GM12878 (cell line): ENCODE results near the gene SLC7A5. TPM values are rescaled to one million over a fixed set of nuclear protein-coding genes. Genes with fewer than 3 reads are reported as not detected.
"Not testable (repeated sequence)": the region's sequence is repeated elsewhere in the genome, so short reads cannot be mapped to it uniquely, and the experiment has no call there.

Experiments
- ATAC-seq: fragments of 200-7000 bp; cut with Tn5 transposase; 3 replicates; pipeline ENCODE4 v1.9.1; 2020; ENCODE audit warnings: mild to moderate bottlenecking, moderate library complexity
- BruUV-seq: library from RNA; stranded (reverse); fragments of 400-500 nt; replicated peaks from 2 replicates; lab custom pipeline; 2021; lab: Mats Ljungman, UMichigan
- CTCF ChIA-PET: fragments of 300-600 bp; sonication (Branson Sonifier 250); formaldehyde crosslinking; extraction: SDS; loops from one replicate; lab custom pipeline; 2021; ENCODE audit warnings: inconsistent platforms; lab: Yijun Ruan, JAX
- POLR2A ChIA-PET: fragments of 350-600 bp; formaldehyde crosslinking; extraction: SDS; loops from one replicate; lab custom pipeline; 2021; ENCODE audit warnings: inconsistent platforms; lab: Charles Lee
- RAD21 ChIA-PET: fragments of 300-600 bp; sonication (Branson Sonifier 250); formaldehyde crosslinking; loops from one replicate; lab custom pipeline; 2023; ENCODE audit warnings: antibody characterized with exemption; ENCODE audit not compliant: unreplicated experiment; lab: Charles Lee
- SMC1A ChIA-PET: fragments of 300-600 bp; sonication (Branson Sonifier 250); formaldehyde crosslinking; loops from one replicate; lab custom pipeline; 2023; ENCODE audit not compliant: unreplicated experiment, uncharacterized antibody; lab: Charles Lee
- DNase-seq: peaks from one replicate; pipeline ENCODE4 v3.0.0-alpha.2; 2011; ENCODE audit warnings: low read depth, low spot score
- FAIRE-seq: peaks from 3 replicates; lab custom pipeline; 2011; peaks lifted over from hg19 to GRCh38; lab: Jason Lieb, UNC
- H2AFZ ChIP-seq: 2 replicates; pipeline ENCODE4 v1.6.0; 2011; ENCODE audit warnings: low read depth, low read length, control low read depth; ENCODE audit not compliant: control insufficient read depth
- H3K27ac ChIP-seq: 2 replicates; pipeline ENCODE4 v1.5.1; 2011; ENCODE audit warnings: control low read depth; ENCODE audit not compliant: control insufficient read depth, insufficient read depth
- H3K27me3 ChIP-seq, 2 experiments: replicated peaks in 1 of 2; 2 replicates each; pipeline versions ENCODE4 v1.6.0 to v1.6.1; 2011; ENCODE audit warnings: low read length in 1 of 2; ENCODE audit not compliant: control insufficient read depth in 2 of 2, insufficient read depth in 2 of 2
- H3K36me3 ChIP-seq, 2 experiments: 2 replicates each; pipeline ENCODE4 v1.5.1; 2011; ENCODE audit warnings: low read length in 1 of 2; ENCODE audit not compliant: control insufficient read depth in 2 of 2, insufficient read depth in 2 of 2
- H3K4me1 ChIP-seq: 2 replicates; pipeline ENCODE4 v1.6.1; 2011; ENCODE audit warnings: mild to moderate bottlenecking, low read length, moderate library complexity, mixed read lengths; ENCODE audit not compliant: control insufficient read depth, insufficient read depth
- H3K4me2 ChIP-seq: 2 replicates; pipeline ENCODE4 v1.6.0; 2011; ENCODE audit warnings: control low read depth; ENCODE audit not compliant: control insufficient read depth, insufficient read depth
- H3K4me3 ChIP-seq: fragments of 200-600 bp; sonication (generic); 2 replicates; pipeline ENCODE4 v1.5.1; 2016
- H3K79me2 ChIP-seq: 2 replicates; pipeline ENCODE4 v1.6.0; 2011; ENCODE audit warnings: low read length; ENCODE audit not compliant: control insufficient read depth, insufficient read depth
- H3K9ac ChIP-seq: 2 replicates; pipeline ENCODE4 v1.8.0; 2011; ENCODE audit warnings: low read length, control low read depth, mixed read lengths; ENCODE audit not compliant: control insufficient read depth, insufficient read depth
- H3K9me3 ChIP-seq: replicated peaks from 3 replicates; pipeline ENCODE4 v1.5.1; 2011; ENCODE audit warnings: mild to moderate bottlenecking, low read length; ENCODE audit not compliant: control insufficient read depth, insufficient read depth
- H4K20me1 ChIP-seq: 2 replicates; pipeline ENCODE4 v1.6.0; 2011; ENCODE audit not compliant: control insufficient read depth, insufficient read depth
- BHLHE40 ChIP-seq, 2 experiments: fragments of 450-650 bp in 1 of 2; IDR thresholded peaks; 2 replicates each; pipeline ENCODE4 v1.6.1; 2011 to 2017; ENCODE audit warnings: low read depth in 2 of 2, borderline replicate concordance in 1 of 2, improper control_type of control experiment in 1 of 2, low read length in 1 of 2, mild to moderate bottlenecking in 1 of 2
- ZSCAN29 ChIP-seq: fragments of 450-650 bp; IDR thresholded peaks from 2 replicates; pipeline ENCODE4 v1.6.1; 2017; ENCODE audit warnings: mild to moderate bottlenecking, moderate library complexity
- WGBS: methylation state at CpG from one replicate; pipeline ENCODE4 v1.1.6; 2016; ENCODE audit warnings: low lambda C conversion rate; ENCODE audit not compliant: insufficient replicate concordance, insufficient coverage; ENCODE audit errors: missing lambda C conversion rate; 5-methylcytosine and 5-hydroxymethylcytosine counted together
- in situ Hi-C: fragments of 300-500 bp; cut with MboI; formaldehyde crosslinking; loops from 9 replicates; pipeline ENCODE4 v1.14.3; 2018; ENCODE audit warnings: mixed read lengths
- intact Hi-C: fragments of 100-400 bp; cut with micrococcal nuclease; formaldehyde crosslinking; loops from one replicate; pipeline ENCODE4 v1.14.2; 2022; ENCODE audit not compliant: unreplicated experiment
- polyA plus RNA-seq, 11 experiments: library from polyadenylated mRNA; depleted of rRNA in 4 of 11; unstranded in 6 of 11; stranded (reverse) in 5 of 11; fragments of >200 nt; fragmentation: Nextera tagmentation in 4 of 11; fragmentation: Illumina TruSeq in 1 of 11; extraction: Ambion mirVana in 4 of 11; extraction: Trizol in 1 of 11; gene quantifications; 1 replicate in 1 of 11; 2 replicates in 10 of 11; pipeline versions ENCODE4 v1.2.1 to v1.2.3, GENCODE V29; 2011 to 2016; ENCODE audit warnings: inconsistent platforms in 2 of 11, missing spikeins in 2 of 11, low read depth in 1 of 11
- total RNA-seq, 4 experiments: library from RNA; depleted of rRNA in 3 of 4; stranded (reverse); fragments of >200 nt in 3 of 4; fragmentation: Illumina TruSeq in 1 of 4; extraction: Trizol in 1 of 4; gene quantifications; 2 replicates each; pipeline versions ENCODE4 v1.2.1 to v1.2.3, GENCODE V29; 2013 to 2021
- TF ChIP-seq, protein P1 (sequence below), 3 experiments: IDR thresholded peaks in 2 of 3; conservative IDR thresholded peaks in 1 of 3; 2 replicates each; pipeline ENCODE4 v1.5.1; 2011; ENCODE audit warnings: low read depth in 3 of 3, low read length in 3 of 3, mild to moderate bottlenecking in 3 of 3, control low read depth in 2 of 3, moderate library complexity in 2 of 3, inconsistent platforms in 1 of 3, mixed read lengths in 1 of 3; ENCODE audit not compliant: control insufficient read depth in 2 of 3, insufficient read depth in 1 of 3; ENCODE audit errors: extremely low read depth in 1 of 3

The SLC7A5 gene
- total and polyA plus RNA-seq, 10 of the 15 experiments (the other 5 are each of a cell fraction or from before 2014, with no cell fraction given): 2.3 to 101 (median 35.8) TPM

DNA sequence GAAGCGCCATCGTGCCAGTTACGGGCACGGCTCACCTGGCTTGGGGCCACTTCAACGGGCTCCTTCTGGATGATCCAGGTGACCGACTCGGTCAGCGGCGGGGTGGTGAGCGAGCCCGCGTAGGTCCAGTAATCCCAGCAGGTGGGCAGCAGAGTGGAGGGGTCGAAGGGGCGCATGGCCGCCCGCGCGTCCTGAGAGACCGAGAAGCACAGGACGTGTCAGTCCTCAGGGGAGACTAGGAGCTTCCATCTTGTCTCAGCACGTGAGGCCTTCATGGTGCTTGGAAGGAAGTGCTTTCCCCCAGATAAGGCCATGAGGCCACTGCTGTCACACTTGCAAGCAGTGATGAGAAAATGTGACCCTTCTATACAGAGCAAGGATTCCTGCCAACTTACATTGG is 22.5 kb upstream of the SLC7A5 start:
- 78% methylated on average over 21 of the region's 21 CpGs for WGBS
- BruUV-seq: no TSS peak

DNA sequence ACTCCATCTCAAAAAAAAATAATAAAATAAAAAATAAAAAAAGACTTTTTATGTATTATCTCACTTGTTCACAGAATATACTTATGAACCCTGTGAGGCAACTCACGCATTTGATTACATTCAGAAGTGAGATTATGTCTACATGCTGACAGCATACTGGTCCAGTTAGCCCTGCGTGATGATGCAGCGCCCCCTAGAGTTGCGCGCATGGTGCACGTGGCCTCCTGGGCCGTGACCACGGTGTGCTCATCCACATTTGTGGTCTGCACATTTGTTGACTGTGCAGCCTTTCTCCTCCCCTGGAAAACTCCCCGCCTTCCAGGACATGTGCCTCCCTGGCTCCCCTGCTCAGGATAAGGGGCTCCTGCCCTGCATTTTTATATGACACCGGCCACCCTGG is 20.5 kb upstream of the SLC7A5 start:
- H3K9ac ChIP-seq, POLR2A ChIA-PET, H3K4me1 ChIP-seq, H3K79me2 ChIP-seq, H3K4me3 ChIP-seq, H3K27ac ChIP-seq, H2AFZ ChIP-seq, FAIRE-seq, H3K9me3 ChIP-seq, H3K36me3 ChIP-seq, in situ Hi-C loops, DNase-seq, intact Hi-C loops, RAD21 ChIA-PET, BruUV-seq, H4K20me1 ChIP-seq, H3K4me2 ChIP-seq, SMC1A ChIA-PET, H3K27me3 ChIP-seq: not testable (repeated sequence)
- peak; percentile 41 for ATAC-seq
- CTCF ChIA-PET: interaction anchor here (0.9 to 1.4 kb wide), 2 partner anchors 18 to 121 kb away, joined by 3 read pairs; no protein-coding TSS in a partner anchor
- TF ChIP-seq, protein P1, sequence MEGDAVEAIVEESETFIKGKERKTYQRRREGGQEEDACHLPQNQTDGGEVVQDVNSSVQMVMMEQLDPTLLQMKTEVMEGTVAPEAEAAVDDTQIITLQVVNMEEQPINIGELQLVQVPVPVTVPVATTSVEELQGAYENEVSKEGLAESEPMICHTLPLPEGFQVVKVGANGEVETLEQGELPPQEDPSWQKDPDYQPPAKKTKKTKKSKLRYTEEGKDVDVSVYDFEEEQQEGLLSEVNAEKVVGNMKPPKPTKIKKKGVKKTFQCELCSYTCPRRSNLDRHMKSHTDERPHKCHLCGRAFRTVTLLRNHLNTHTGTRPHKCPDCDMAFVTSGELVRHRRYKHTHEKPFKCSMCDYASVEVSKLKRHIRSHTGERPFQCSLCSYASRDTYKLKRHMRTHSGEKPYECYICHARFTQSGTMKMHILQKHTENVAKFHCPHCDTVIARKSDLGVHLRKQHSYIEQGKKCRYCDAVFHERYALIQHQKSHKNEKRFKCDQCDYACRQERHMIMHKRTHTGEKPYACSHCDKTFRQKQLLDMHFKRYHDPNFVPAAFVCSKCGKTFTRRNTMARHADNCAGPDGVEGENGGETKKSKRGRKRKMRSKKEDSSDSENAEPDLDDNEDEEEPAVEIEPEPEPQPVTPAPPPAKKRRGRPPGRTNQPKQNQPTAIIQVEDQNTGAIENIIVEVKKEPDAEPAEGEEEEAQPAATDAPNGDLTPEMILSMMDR (IDR thresholded peaks at IDR 0.05 in 2 of 3, conservative IDR thresholded peaks at IDR 0.05 in 1 of 3; ENCODE audit: control insufficient read depth in 2 of 3, extremely low read depth in 1 of 3, insufficient read depth in 1 of 3, low read depth in 3 of 3, low read length in 3 of 3): peak; percentile 11 to 12 (median 12); a peak in 2 of 6 replicates
- 97% methylated on average over 10 of the region's 10 CpGs for WGBS

More for the DNA sequence above, 22.5 kb upstream of the SLC7A5 start:
- Histone ChIP-seq H3K9ac (no peak overlapping the region), H3K9me3 (no peaks in the 10 kb centered on the region), H4K20me1 (no peaks in the 10 kb centered on the region), H3K27ac (no peak overlapping the region), H2AFZ (no peak overlapping the region), H3K4me2 (no peak overlapping the region), H3K27me3 (no peaks in the 10 kb centered on the region), H3K4me3 (no peak overlapping the region), H3K36me3 (no peaks in the 10 kb centered on the region), H3K79me2 (no peaks in the 10 kb centered on the region), H3K4me1 (peaks cover 15% of the 10 kb centered on the region)
- in situ Hi-C loops: no loop called here
- intact Hi-C loops: no loop called here
- ChIA-PET RAD21 (no interaction called here), POLR2A (no interaction called here), CTCF (interaction anchor here (1.1 kb wide), 1 partner anchor 123 kb away, joined by 4 read pairs; no protein-coding TSS in a partner anchor), SMC1A (no interaction called here)
- TF ChIP-seq BHLHE40 (IDR thresholded peaks at IDR 0.05; ENCODE audit: borderline replicate concordance in 1 of 2, low read depth in 2 of 2, low read length in 1 of 2): peak in 1 of 2 experiments; percentile 40; a peak in 1 of 4 replicates
- no peak for TF ChIP-seq ZSCAN29
- ATAC-seq (no peak), DNase-seq (no peak), FAIRE-seq (no peak)

DNA sequence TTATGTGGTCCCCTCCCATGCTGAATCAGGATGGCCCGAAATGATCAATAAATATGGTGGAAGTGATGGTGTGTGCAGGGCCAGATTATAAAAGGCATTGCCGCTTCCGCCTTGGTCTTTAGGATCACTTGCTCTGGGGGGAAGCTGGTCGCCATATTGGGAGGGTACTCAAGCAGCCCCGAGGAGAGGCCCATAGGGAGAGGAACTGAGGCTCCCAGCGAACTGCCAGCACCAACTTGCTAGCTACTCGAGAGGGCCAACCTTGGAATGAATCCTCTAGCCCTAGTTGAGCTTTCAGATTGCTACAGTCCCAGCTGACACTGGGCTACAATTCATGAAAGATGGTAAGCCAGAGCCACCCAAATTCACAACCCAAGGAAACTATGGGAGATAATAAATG is 19.0 kb upstream of the SLC7A5 start:
- DNase-seq, ATAC-seq, FAIRE-seq, H3K27ac ChIP-seq, in situ Hi-C loops, H3K4me1 ChIP-seq, H3K4me2 ChIP-seq, H3K27me3 ChIP-seq, H3K4me3 ChIP-seq, H4K20me1 ChIP-seq, H3K36me3 ChIP-seq, H3K79me2 ChIP-seq, H3K9ac ChIP-seq, H3K9me3 ChIP-seq, H2AFZ ChIP-seq, BruUV-seq, intact Hi-C loops, POLR2A ChIA-PET: not testable (repeated sequence)
- 64% methylated on average over 7 of the region's 7 CpGs for WGBS
- RAD21 ChIA-PET: interaction anchor here (1.0 kb wide), 1 partner anchor 120 kb away, joined by 4 read pairs; no protein-coding TSS in a partner anchor
- CTCF ChIA-PET: interaction anchor here (1.4 kb wide), 1 partner anchor 16 kb away, joined by 3 read pairs; no protein-coding TSS in a partner anchor
- SMC1A ChIA-PET: interaction anchor here (1.3 kb wide), 1 partner anchor 13 kb away, joined by 3 read pairs; no protein-coding TSS in a partner anchor
